ENCODE data around the gene SH3TC1.
A peak's percentile ranks its signal among the peaks of the same experiment; 100 is the strongest.

The SH3TC1 gene

GRCh38 chr4:8238515-8239053 is 39.5 kb downstream of the SH3TC1 start:
- no peak overlapping the region for H3K4ac ChIP-seq (ENCODE audit: low read depth, low read length)
- no peak overlapping the region for H4K8ac ChIP-seq (ENCODE audit: low read depth, low read length)
- H3K56ac ChIP-seq (ENCODE audit: low read length): no peak overlapping the region
- no peak overlapping the region for H4K5ac ChIP-seq (ENCODE audit: low read length)
- no peak overlapping the region for H3K4me2 ChIP-seq (ENCODE audit: low read length)
- no peaks in the 10 kb centered on the region for H3K27me3 ChIP-seq (ENCODE audit: insufficient read depth, low read length, poor library complexity)
- H2BK15ac ChIP-seq (replicated peaks; ENCODE audit: low read depth): no peak overlapping the region
- H2BK120ac ChIP-seq (ENCODE audit: low read depth, low read length): no peak overlapping the region
- no peak overlapping the region for H3K23ac ChIP-seq (ENCODE audit: low read length)
- no peak overlapping the region for H3K27ac ChIP-seq (ENCODE audit: low read depth, low read length)
- H2BK5ac ChIP-seq (ENCODE audit: low read length): no peak overlapping the region
- H2AK5ac ChIP-seq (ENCODE audit: low read length): no peak overlapping the region
- H3K4me3 ChIP-seq (ENCODE audit: low read length): no peak overlapping the region
- no peaks in the 10 kb centered on the region for H3K36me3 ChIP-seq (ENCODE audit: control insufficient read depth, insufficient read depth, low read length)
- no CpG with 5 or more reads among the region's 17 CpGs for WGBS (ENCODE audit: extremely low coverage, insufficient coverage, low lambda C conversion rate)
- no peaks in the 10 kb centered on the region for H3K79me2 ChIP-seq (ENCODE audit: control insufficient read depth, insufficient read depth, low read length)
- DNase-seq: peak; percentile 63
- no peak overlapping the region for H3K18ac ChIP-seq (ENCODE audit: low read length)
- peaks cover 4% of the 10 kb centered on the region for H3K4me1 ChIP-seq (ENCODE audit: control insufficient read depth, low read depth, low read length)
- H3K79me1 ChIP-seq (ENCODE audit: low read length): no peaks in the 10 kb centered on the region
- H3K9ac ChIP-seq (ENCODE audit: low read length): no peak overlapping the region

DNA sequence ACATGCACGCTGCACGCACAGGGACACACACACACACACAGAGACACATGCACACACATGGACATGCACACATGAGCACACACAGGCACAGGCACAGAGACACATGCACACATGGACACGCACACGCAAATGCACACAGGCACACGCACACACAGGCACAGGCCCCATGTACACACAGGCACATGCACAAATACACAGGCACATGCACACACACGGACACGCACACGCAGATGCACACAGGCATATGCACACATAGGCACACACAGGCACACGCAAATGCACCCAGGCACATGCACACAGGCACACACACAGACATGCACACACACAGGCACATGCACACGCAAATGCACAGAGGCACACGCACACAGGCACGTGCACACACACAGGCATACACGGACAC is 40.1 kb downstream of the SH3TC1 start:
- H3K27ac ChIP-seq (ENCODE audit: low read depth, low read length): no peak overlapping the region
- H3K27me3 ChIP-seq (ENCODE audit: insufficient read depth, low read length, poor library complexity): no peaks in the 10 kb centered on the region
- peaks cover 4% of the 10 kb centered on the region for H3K4me1 ChIP-seq (ENCODE audit: control insufficient read depth, low read depth, low read length)
- WGBS (ENCODE audit: extremely low coverage, insufficient coverage, low lambda C conversion rate): no CpG with 5 or more reads among the region's 13 CpGs
- H2BK15ac ChIP-seq (replicated peaks; ENCODE audit: low read depth): no peak overlapping the region
- no peaks in the 10 kb centered on the region for H3K79me2 ChIP-seq (ENCODE audit: control insufficient read depth, insufficient read depth, low read length)
- H3K56ac ChIP-seq (ENCODE audit: low read length): no peak overlapping the region
- H4K8ac ChIP-seq (ENCODE audit: low read depth, low read length): no peak overlapping the region
- H2BK120ac ChIP-seq (ENCODE audit: low read depth, low read length): no peak overlapping the region
- H2BK5ac ChIP-seq (ENCODE audit: low read length): no peak overlapping the region
- H3K79me1 ChIP-seq (ENCODE audit: low read length): no peaks in the 10 kb centered on the region
- H3K4me3 ChIP-seq (ENCODE audit: low read length): no peak overlapping the region
- H3K9ac ChIP-seq (ENCODE audit: low read length): no peak overlapping the region
- no peak overlapping the region for H3K4ac ChIP-seq (ENCODE audit: low read depth, low read length)
- no peak overlapping the region for H4K5ac ChIP-seq (ENCODE audit: low read length)
- no peak for DNase-seq
- no peak overlapping the region for H2AK5ac ChIP-seq (ENCODE audit: low read length)
- H3K18ac ChIP-seq (ENCODE audit: low read length): no peak overlapping the region
- no peak overlapping the region for H3K23ac ChIP-seq (ENCODE audit: low read length)
- H3K4me2 ChIP-seq (ENCODE audit: low read length): no peak overlapping the region
- no peaks in the 10 kb centered on the region for H3K36me3 ChIP-seq (ENCODE audit: control insufficient read depth, insufficient read depth, low read length)

GRCh38 chr4:8239661-8240060 is 40.6 kb downstream of the SH3TC1 start:
- Histone ChIP-seq H4K8ac (ENCODE audit: low read depth, low read length) (no peak overlapping the region), H3K36me3 (ENCODE audit: control insufficient read depth, insufficient read depth, low read length) (no peaks in the 10 kb centered on the region), H3K9ac (ENCODE audit: low read length) (no peak overlapping the region), H3K4me2 (ENCODE audit: low read length) (no peak overlapping the region), H3K23ac (ENCODE audit: low read length) (no peak overlapping the region), H3K27me3 (ENCODE audit: insufficient read depth, low read length, poor library complexity) (no peaks in the 10 kb centered on the region), H3K4me1 (ENCODE audit: control insufficient read depth, low read depth, low read length) (peaks cover 4% of the 10 kb centered on the region), H4K5ac (ENCODE audit: low read length) (no peak overlapping the region), H2BK120ac (ENCODE audit: low read depth, low read length) (no peak overlapping the region), H3K4me3 (ENCODE audit: low read length) (no peak overlapping the region), H2BK15ac (replicated peaks; ENCODE audit: low read depth) (no peak overlapping the region), H3K56ac (ENCODE audit: low read length) (no peak overlapping the region), H3K18ac (ENCODE audit: low read length) (no peak overlapping the region), H3K4ac (ENCODE audit: low read depth, low read length) (no peak overlapping the region), H3K79me1 (ENCODE audit: low read length) (no peaks in the 10 kb centered on the region), H2AK5ac (ENCODE audit: low read length) (no peak overlapping the region), H2BK5ac (ENCODE audit: low read length) (no peak overlapping the region), H3K79me2 (ENCODE audit: control insufficient read depth, insufficient read depth, low read length) (no peaks in the 10 kb centered on the region), H3K27ac (ENCODE audit: low read depth, low read length) (no peak overlapping the region)
- WGBS (ENCODE audit: extremely low coverage, insufficient coverage, low lambda C conversion rate): no CpG with 5 or more reads among the region's 9 CpGs
- DNase-seq: no peak

GRCh38 chr4:8240211-8241041 is 41.3 kb downstream of the SH3TC1 start:
- Histone ChIP-seq H3K27me3 (ENCODE audit: insufficient read depth, low read length, poor library complexity) (no peaks in the 10 kb centered on the region), H2AK5ac (ENCODE audit: low read length) (no peak overlapping the region), H3K36me3 (ENCODE audit: control insufficient read depth, insufficient read depth, low read length) (no peaks in the 10 kb centered on the region), H3K4me1 (ENCODE audit: control insufficient read depth, low read depth, low read length) (peaks cover 4% of the 10 kb centered on the region), H2BK120ac (ENCODE audit: low read depth, low read length) (no peak overlapping the region), H3K18ac (ENCODE audit: low read length) (no peak overlapping the region), H2BK5ac (ENCODE audit: low read length) (no peak overlapping the region), H3K79me2 (ENCODE audit: control insufficient read depth, insufficient read depth, low read length) (no peaks in the 10 kb centered on the region), H3K4ac (ENCODE audit: low read depth, low read length) (no peak overlapping the region), H4K8ac (ENCODE audit: low read depth, low read length) (no peak overlapping the region), H3K27ac (ENCODE audit: low read depth, low read length) (no peak overlapping the region), H3K4me3 (ENCODE audit: low read length) (no peak overlapping the region), H3K79me1 (ENCODE audit: low read length) (no peaks in the 10 kb centered on the region), H3K9ac (ENCODE audit: low read length) (no peak overlapping the region), H3K23ac (ENCODE audit: low read length) (no peak overlapping the region), H3K56ac (ENCODE audit: low read length) (no peak overlapping the region), H2BK15ac (replicated peaks; ENCODE audit: low read depth) (no peak overlapping the region), H3K4me2 (ENCODE audit: low read length) (no peak overlapping the region), H4K5ac (ENCODE audit: low read length) (no peak overlapping the region)
- WGBS (ENCODE audit: extremely low coverage, insufficient coverage, low lambda C conversion rate): no CpG with 5 or more reads among the region's 26 CpGs
- DNase-seq: no peak

DNA sequence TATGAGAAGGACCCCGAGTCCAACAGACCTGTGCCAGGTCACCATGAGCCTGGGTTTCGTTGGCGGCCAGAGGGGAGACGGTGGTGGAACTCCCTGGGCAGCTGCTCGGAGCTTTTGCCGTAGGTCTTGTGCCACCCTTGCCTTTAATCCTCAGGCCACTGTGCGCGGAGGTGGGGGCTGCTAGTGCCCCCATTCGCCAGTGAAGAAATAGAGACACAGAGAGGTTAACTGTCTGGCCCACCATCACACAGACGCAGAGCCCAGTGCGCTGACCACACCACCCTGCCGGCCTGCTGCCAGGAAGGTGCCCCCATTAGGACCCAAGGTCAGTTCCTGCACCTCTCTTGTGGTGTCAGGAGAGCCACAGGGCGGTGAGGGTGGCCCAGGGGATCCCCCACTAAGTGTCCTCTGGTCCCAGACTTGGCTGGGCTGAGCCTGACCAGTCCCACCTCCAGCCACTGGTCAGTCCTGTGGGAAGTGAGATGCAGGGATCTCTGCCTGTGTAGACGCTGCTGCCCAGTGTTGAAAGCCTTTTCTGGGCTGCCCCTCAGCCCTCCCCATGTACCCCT is 42.2 kb downstream of the SH3TC1 start:
- Histone ChIP-seq H3K36me3 (ENCODE audit: control insufficient read depth, insufficient read depth, low read length) (no peaks in the 10 kb centered on the region), H3K27me3 (ENCODE audit: insufficient read depth, low read length, poor library complexity) (no peaks in the 10 kb centered on the region), H3K56ac (ENCODE audit: low read length) (no peak overlapping the region), H3K4me3 (ENCODE audit: low read length) (no peak overlapping the region), H3K9ac (ENCODE audit: low read length) (no peak overlapping the region), H2BK120ac (ENCODE audit: low read depth, low read length) (no peak overlapping the region), H3K4me2 (ENCODE audit: low read length) (no peak overlapping the region), H3K79me2 (ENCODE audit: control insufficient read depth, insufficient read depth, low read length) (no peaks in the 10 kb centered on the region), H2AK5ac (ENCODE audit: low read length) (no peak overlapping the region), H3K79me1 (ENCODE audit: low read length) (no peaks in the 10 kb centered on the region), H3K4ac (ENCODE audit: low read depth, low read length) (no peak overlapping the region), H3K27ac (ENCODE audit: low read depth, low read length) (no peak overlapping the region), H2BK5ac (ENCODE audit: low read length) (no peak overlapping the region), H2BK15ac (replicated peaks; ENCODE audit: low read depth) (no peak overlapping the region), H3K23ac (ENCODE audit: low read length) (no peak overlapping the region), H4K5ac (ENCODE audit: low read length) (no peak overlapping the region), H3K18ac (ENCODE audit: low read length) (no peak overlapping the region), H4K8ac (ENCODE audit: low read depth, low read length) (no peak overlapping the region), H3K4me1 (ENCODE audit: control insufficient read depth, low read depth, low read length) (peaks cover 4% of the 10 kb centered on the region)
- no CpG with 5 or more reads among the region's 14 CpGs for WGBS (ENCODE audit: extremely low coverage, insufficient coverage, low lambda C conversion rate)
- DNase-seq: no peak
